PFSK-1 (cell line): ENCODE data around the gene RARB.

Experiments
- FOXP2 ChIP-seq: optimal IDR thresholded peaks from 2 replicates; pipeline ENCODE3; 2011; ENCODE audit warnings: borderline replicate concordance, control low read depth, inconsistent platforms; ENCODE audit not compliant: insufficient read depth; ENCODE audit errors: extremely low read length, extremely low read depth
- POLR2AphosphoS5 ChIP-seq: IDR thresholded peaks from 2 replicates; pipeline ENCODE4 v1.6.1; 2012; ENCODE audit warnings: low read depth, mild to moderate bottlenecking, control low read depth, low read length, moderate library complexity
- REST ChIP-seq, 2 experiments: IDR thresholded peaks; 2 replicates each; pipeline versions ENCODE4 v1.6.1 to v1.8.0; 2011 to 2012; ENCODE audit warnings: low read depth in 2 of 2, low read length in 2 of 2, control low read depth in 1 of 2, inconsistent platforms in 1 of 2, mild to moderate bottlenecking in 1 of 2, moderate library complexity in 1 of 2; ENCODE audit not compliant: insufficient read depth in 1 of 2
- SIN3A ChIP-seq: IDR thresholded peaks from 2 replicates; pipeline ENCODE4 v1.6.1; 2012; ENCODE audit warnings: mild to moderate bottlenecking, low read length, moderate library complexity, borderline replicate concordance; ENCODE audit not compliant: insufficient read depth
- TAF1 ChIP-seq: IDR thresholded peaks from 2 replicates; pipeline ENCODE4 v1.6.1; 2012; ENCODE audit warnings: low read length, control low read depth, borderline replicate concordance; ENCODE audit not compliant: insufficient read depth

Gene RARB

GRCh38 chr3:25432176-25432720 is 4.2 kb downstream of the RARB start:
- TF ChIP-seq SIN3A (no peak), TAF1 (no peak), POLR2AphosphoS5 (no peak), FOXP2 (no peak), REST (IDR thresholded peaks at IDR 0.05; ENCODE audit: insufficient read depth in 1 of 2, low read depth in 2 of 2, low read length in 2 of 2) (no peak)

GRCh38 chr3:25433106-25433505 is 5.0 kb downstream of the RARB start:
- TF ChIP-seq TAF1 (no peak), POLR2AphosphoS5 (no peak), SIN3A (no peak), REST (IDR thresholded peaks at IDR 0.05; ENCODE audit: insufficient read depth in 1 of 2, low read depth in 2 of 2, low read length in 2 of 2) (no peak), FOXP2 (no peak)

- TF ChIP-seq TAF1 = no peak
- TF ChIP-seq POLR2AphosphoS5 = no peak
- no peak for TF ChIP-seq SIN3A
- TF ChIP-seq REST (IDR thresholded peaks at IDR 0.05; ENCODE audit: insufficient read depth in 1 of 2, low read depth in 2 of 2, low read length in 2 of 2) = no peak
- no peak for TF ChIP-seq FOXP2
These were observed 5.8 kb downstream of the RARB start for GRCh38 chr3:25433868-25434267.

GRCh38 chr3:25437953-25438352 is 9.9 kb downstream of the RARB start:
- no peak for TF ChIP-seq SIN3A
- no peak for TF ChIP-seq FOXP2
- TF ChIP-seq POLR2AphosphoS5 = no peak
- no peak for TF ChIP-seq TAF1
- TF ChIP-seq REST (IDR thresholded peaks at IDR 0.05; ENCODE audit: insufficient read depth in 1 of 2, low read depth in 2 of 2, low read length in 2 of 2) = no peak
